ENCODE measurements around the gene RBM28.

The RBM28 gene

DNA sequence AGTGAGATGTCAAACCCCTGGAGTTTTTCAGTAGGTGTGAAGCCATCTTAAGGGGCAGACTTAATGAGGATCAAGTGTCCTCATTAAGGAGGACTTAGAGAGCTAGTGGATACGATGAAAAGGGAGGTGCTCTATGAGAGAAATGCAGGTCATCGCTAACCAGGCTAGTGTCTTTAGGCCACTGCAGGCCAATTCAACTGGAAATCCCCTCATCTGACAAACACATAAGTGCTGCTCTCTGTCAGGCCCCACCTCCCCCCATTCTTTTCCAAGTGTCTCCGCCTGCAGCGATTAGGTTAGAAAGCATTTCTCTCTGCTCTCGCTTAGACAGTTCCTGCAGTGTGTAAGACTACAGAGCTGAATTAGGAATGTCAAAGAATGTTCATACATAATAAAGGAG is 33.7 kb downstream of the RBM28 start:
- no peak for TF ChIP-seq CEBPB (IDR thresholded peaks at IDR 0.05)
- no peak for TF ChIP-seq NFIC (IDR thresholded peaks at IDR 0.05)
- no peak for TF ChIP-seq TCF12 (IDR thresholded peaks at IDR 0.05; ENCODE audit: low read depth)
- no peak for TF ChIP-seq CREB1 (IDR thresholded peaks at IDR 0.05; ENCODE audit: low read depth)
- TF ChIP-seq, protein P1, sequence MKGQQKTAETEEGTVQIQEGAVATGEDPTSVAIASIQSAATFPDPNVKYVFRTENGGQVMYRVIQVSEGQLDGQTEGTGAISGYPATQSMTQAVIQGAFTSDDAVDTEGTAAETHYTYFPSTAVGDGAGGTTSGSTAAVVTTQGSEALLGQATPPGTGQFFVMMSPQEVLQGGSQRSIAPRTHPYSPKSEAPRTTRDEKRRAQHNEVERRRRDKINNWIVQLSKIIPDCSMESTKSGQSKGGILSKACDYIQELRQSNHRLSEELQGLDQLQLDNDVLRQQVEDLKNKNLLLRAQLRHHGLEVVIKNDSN (IDR thresholded peaks at IDR 0.05), result no peak
- no peak for TF ChIP-seq FOXM1 (IDR thresholded peaks at IDR 0.05; ENCODE audit: borderline replicate concordance, low read depth)
- no peak for TF ChIP-seq TAF1 (IDR thresholded peaks at IDR 0.05; ENCODE audit: low read depth)
- TF ChIP-seq, protein P2, sequence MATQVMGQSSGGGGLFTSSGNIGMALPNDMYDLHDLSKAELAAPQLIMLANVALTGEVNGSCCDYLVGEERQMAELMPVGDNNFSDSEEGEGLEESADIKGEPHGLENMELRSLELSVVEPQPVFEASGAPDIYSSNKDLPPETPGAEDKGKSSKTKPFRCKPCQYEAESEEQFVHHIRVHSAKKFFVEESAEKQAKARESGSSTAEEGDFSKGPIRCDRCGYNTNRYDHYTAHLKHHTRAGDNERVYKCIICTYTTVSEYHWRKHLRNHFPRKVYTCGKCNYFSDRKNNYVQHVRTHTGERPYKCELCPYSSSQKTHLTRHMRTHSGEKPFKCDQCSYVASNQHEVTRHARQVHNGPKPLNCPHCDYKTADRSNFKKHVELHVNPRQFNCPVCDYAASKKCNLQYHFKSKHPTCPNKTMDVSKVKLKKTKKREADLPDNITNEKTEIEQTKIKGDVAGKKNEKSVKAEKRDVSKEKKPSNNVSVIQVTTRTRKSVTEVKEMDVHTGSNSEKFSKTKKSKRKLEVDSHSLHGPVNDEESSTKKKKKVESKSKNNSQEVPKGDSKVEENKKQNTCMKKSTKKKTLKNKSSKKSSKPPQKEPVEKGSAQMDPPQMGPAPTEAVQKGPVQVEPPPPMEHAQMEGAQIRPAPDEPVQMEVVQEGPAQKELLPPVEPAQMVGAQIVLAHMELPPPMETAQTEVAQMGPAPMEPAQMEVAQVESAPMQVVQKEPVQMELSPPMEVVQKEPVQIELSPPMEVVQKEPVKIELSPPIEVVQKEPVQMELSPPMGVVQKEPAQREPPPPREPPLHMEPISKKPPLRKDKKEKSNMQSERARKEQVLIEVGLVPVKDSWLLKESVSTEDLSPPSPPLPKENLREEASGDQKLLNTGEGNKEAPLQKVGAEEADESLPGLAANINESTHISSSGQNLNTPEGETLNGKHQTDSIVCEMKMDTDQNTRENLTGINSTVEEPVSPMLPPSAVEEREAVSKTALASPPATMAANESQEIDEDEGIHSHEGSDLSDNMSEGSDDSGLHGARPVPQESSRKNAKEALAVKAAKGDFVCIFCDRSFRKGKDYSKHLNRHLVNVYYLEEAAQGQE (IDR thresholded peaks at IDR 0.05; ENCODE audit: low read depth), result no peak
- no peak for TF ChIP-seq ZBTB7A (IDR thresholded peaks at IDR 0.05; ENCODE audit: low read depth)
- TF ChIP-seq EGR1 (IDR thresholded peaks at IDR 0.05), result no peak
- no peak for TF ChIP-seq YY1 (IDR thresholded peaks at IDR 0.05; ENCODE audit: low read depth)
- TF ChIP-seq TEAD4 (IDR thresholded peaks at IDR 0.05), result no peak
- TF ChIP-seq, protein P3, sequence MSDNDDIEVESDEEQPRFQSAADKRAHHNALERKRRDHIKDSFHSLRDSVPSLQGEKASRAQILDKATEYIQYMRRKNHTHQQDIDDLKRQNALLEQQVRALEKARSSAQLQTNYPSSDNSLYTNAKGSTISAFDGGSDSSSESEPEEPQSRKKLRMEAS (IDR thresholded peaks at IDR 0.05), result no peak
- TF ChIP-seq RAD21 (IDR thresholded peaks at IDR 0.05; ENCODE audit: low read depth), result no peak

DNA sequence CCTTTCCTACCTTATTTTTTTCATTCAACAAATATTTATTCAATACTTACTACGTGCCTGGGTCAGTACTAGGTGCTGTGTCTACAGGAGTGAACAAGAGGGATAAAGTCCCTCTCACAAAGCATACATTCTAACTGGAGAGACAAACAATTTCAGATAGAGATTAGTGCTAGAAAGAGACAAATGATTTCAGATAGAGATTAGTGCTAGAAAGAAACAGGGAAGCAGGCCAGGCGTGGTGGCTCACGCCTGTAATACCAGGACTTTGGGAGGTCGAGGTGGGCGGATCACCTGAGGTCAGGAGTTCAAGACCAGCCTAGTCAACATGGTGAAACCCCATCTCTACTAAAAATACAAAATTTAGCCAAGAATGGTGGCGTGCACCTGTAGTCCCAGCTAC is 34.6 kb downstream of the RBM28 start:
- TF ChIP-seq TAF1 (IDR thresholded peaks at IDR 0.05; ENCODE audit: low read depth) (no peak), NFIC (IDR thresholded peaks at IDR 0.05) (no peak), TCF12 (IDR thresholded peaks at IDR 0.05; ENCODE audit: low read depth) (no peak), EGR1 (IDR thresholded peaks at IDR 0.05) (no peak), FOXM1 (IDR thresholded peaks at IDR 0.05; ENCODE audit: borderline replicate concordance, low read depth) (no peak), YY1 (IDR thresholded peaks at IDR 0.05; ENCODE audit: low read depth) (no peak), EP300 (IDR thresholded peaks at IDR 0.05; ENCODE audit: borderline replicate concordance) (no peak), RAD21 (IDR thresholded peaks at IDR 0.05; ENCODE audit: low read depth) (no peak), ZBTB7A (IDR thresholded peaks at IDR 0.05; ENCODE audit: low read depth) (no peak), TEAD4 (IDR thresholded peaks at IDR 0.05) (no peak), CEBPB (IDR thresholded peaks at IDR 0.05) (no peak), CREB1 (IDR thresholded peaks at IDR 0.05; ENCODE audit: low read depth) (no peak)
- TF ChIP-seq, protein P2 (IDR thresholded peaks at IDR 0.05; ENCODE audit: low read depth), result no peak
- TF ChIP-seq, protein P3 (IDR thresholded peaks at IDR 0.05), result no peak
- TF ChIP-seq, protein P1 (IDR thresholded peaks at IDR 0.05), result no peak

DNA sequence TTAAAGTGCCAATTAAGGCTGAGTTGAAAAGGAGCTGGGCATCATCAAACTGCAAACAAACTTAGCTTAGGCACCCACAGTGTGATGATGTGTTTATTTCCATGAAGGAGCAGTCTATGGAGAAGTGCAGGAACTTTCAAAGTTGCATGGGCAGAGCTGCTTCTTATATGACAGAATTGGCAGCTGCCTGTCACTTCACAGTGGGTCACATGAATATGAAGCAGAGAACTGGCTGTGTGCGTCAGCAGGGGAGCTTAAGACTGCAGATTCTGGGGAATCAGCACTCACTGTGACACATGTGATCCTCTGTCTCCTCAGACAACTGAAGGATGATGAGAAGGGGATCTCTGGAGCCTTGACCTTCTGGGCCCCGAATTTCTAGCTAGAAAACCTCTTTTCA is 36.6 kb downstream of the RBM28 start:
- TF ChIP-seq, protein P1 (IDR thresholded peaks at IDR 0.05), result no peak
- TF ChIP-seq, protein P2 (IDR thresholded peaks at IDR 0.05; ENCODE audit: low read depth), result no peak
- TF ChIP-seq NFIC (IDR thresholded peaks at IDR 0.05), result no peak

DNA sequence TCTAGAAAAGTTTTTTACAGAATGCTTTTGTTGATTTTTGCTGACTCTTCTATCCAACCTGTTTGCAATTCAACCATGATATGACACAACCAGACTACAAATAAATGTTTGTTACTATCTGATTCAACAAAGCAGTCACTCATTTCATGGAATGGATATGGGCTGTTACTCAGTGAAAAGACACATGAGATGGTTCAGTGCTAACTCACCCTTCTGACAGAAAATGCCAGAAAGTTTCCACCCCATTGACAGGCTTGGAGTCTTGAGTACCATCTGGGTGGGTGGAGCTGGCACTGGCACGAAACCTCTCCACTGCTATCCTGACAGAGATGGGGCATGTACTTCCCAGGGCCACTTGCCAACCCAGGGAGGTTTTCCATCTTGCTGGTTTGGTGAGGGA is 39.5 kb downstream of the RBM28 start:
- TF ChIP-seq NFIC (IDR thresholded peaks at IDR 0.05) (no peak), ZBTB7A (IDR thresholded peaks at IDR 0.05; ENCODE audit: low read depth) (no peak), FOXM1 (IDR thresholded peaks at IDR 0.05; ENCODE audit: borderline replicate concordance, low read depth) (no peak)
- TF ChIP-seq, protein P2 (IDR thresholded peaks at IDR 0.05; ENCODE audit: low read depth), result no peak
